PC-3 (cell line): ENCODE results near the gene OR2T4. TPM values are rescaled to one million over a fixed set of nuclear protein-coding genes. Genes with fewer than 3 reads are reported as not detected.

Experiments used
- ATAC-seq: fragments of 200-7000 bp; cut with Tn5 transposase; 2 replicates; pipeline ENCODE4 v1.9.1; 2020; ENCODE audit warnings: mild to moderate bottlenecking, moderate library complexity
- Bru-seq: library from RNA; stranded (reverse); fragments of 400-500 nt; gene quantifications from one replicate; lab custom pipeline; 2021; lab: Mats Ljungman, UMichigan
- BruChase-seq, 2 experiments: library from RNA; stranded (reverse); fragments of 400-500 nt; gene quantifications; one replicate each; lab custom pipeline; 2021; lab: Mats Ljungman, UMichigan
- BruUV-seq: library from RNA; stranded (reverse); fragments of 400-500 nt; replicated peaks from 2 replicates; lab custom pipeline; 2021; lab: Mats Ljungman, UMichigan
- CTCF ChIA-PET: fragments of 300-600 bp; sonication (Branson Sonifier 250); formaldehyde crosslinking; loops from one replicate; lab custom pipeline; 2022; ENCODE audit warnings: antibody characterized with exemption; lab: Charles Lee
- POLR2A ChIA-PET: fragments of 300-600 bp; sonication (Branson Sonifier 250); formaldehyde crosslinking; loops from one replicate; lab custom pipeline; 2022; ENCODE audit warnings: antibody characterized with exemption; ENCODE audit not compliant: unreplicated experiment; lab: Charles Lee
- DNase-seq: peaks from one replicate; pipeline ENCODE4 v3.0.0-alpha.2; 2015
- H2AFZ ChIP-seq: fragments of 300-600 bp; sonication (generic); 2 replicates; pipeline ENCODE4 v1.6.0; 2016; ENCODE audit warnings: antibody characterized with exemption, low read length
- H3F3A ChIP-seq: fragments of 300-600 bp; sonication (generic); one replicate; pipeline ENCODE4 v1.6.0; 2017; ENCODE audit warnings: antibody characterized with exemption, low read length, control low read depth, mild to moderate bottlenecking; ENCODE audit not compliant: unreplicated experiment
- H3K27ac ChIP-seq: fragments of 300-600 bp; sonication (generic); 2 replicates; pipeline ENCODE4 v1.5.1; 2016; ENCODE audit warnings: mild to moderate bottlenecking, low read length
- H3K27me3 ChIP-seq: fragments of 300-600 bp; sonication (generic); 2 replicates; pipeline ENCODE4 v1.6.1; 2016; ENCODE audit warnings: low read length, mixed read lengths
- H3K36me3 ChIP-seq: fragments of 300-600 bp; sonication (generic); 2 replicates; pipeline ENCODE4 v1.6.1; 2016; ENCODE audit warnings: low read depth, mixed run types, low read length, mixed read lengths
- H3K4me1 ChIP-seq: fragments of 300-600 bp; sonication (generic); 2 replicates; pipeline ENCODE4 v1.5.1; 2016; ENCODE audit warnings: low read length; ENCODE audit not compliant: insufficient read depth
- H3K4me2 ChIP-seq: fragments of 300-600 bp; sonication (generic); 2 replicates; pipeline ENCODE4 v1.6.0; 2016; ENCODE audit warnings: low read length
- H3K4me3 ChIP-seq: fragments of 300-600 bp; sonication (generic); 2 replicates; pipeline ENCODE4 v1.5.1; 2016; ENCODE audit warnings: mild to moderate bottlenecking, low read length, mixed read lengths
- H3K79me2 ChIP-seq: fragments of 300-600 bp; sonication (generic); 2 replicates; pipeline ENCODE4 v1.6.1; 2017; ENCODE audit warnings: low read length, mixed read lengths
- H3K9ac ChIP-seq: fragments of 300-600 bp; sonication (generic); 2 replicates; pipeline ENCODE4 v1.6.0; 2016; ENCODE audit warnings: mild to moderate bottlenecking, low read length
- H3K9me2 ChIP-seq: fragments of 300-600 bp; sonication (generic); replicated peaks from 2 replicates; pipeline ENCODE4 v1.6.1; 2016; ENCODE audit warnings: mixed run types, low read length, mixed read lengths
- H3K9me3 ChIP-seq: fragments of 300-600 bp; sonication (generic); 2 replicates; pipeline ENCODE4 v1.6.1; 2016; ENCODE audit warnings: low read length, mixed read lengths
- H4K20me1 ChIP-seq: fragments of 300-600 bp; sonication (generic); 2 replicates; pipeline ENCODE4 v1.6.1; 2016; ENCODE audit warnings: low read length, mixed read lengths
- EZH2 ChIP-seq: fragments of 300-600 bp; sonication (generic); IDR thresholded peaks from one replicate; pipeline ENCODE4 v1.6.1; 2017; ENCODE audit warnings: antibody characterized with exemption, mild to moderate bottlenecking, low read length; ENCODE audit not compliant: unreplicated experiment
- EZH2phosphoT487 ChIP-seq: fragments of 300-600 bp; sonication (generic); IDR thresholded peaks from 2 replicates; pipeline ENCODE4 v1.6.1; 2018; ENCODE audit warnings: mild to moderate bottlenecking, antibody characterized with exemption, low read length, borderline replicate concordance
- intact Hi-C: fragments of 100-400 bp; cut with micrococcal nuclease; formaldehyde crosslinking; loops from 2 replicates; pipeline ENCODE4 v1.9.0; 2023
- long read RNA-seq: library from polyadenylated mRNA; unstranded; transcript quantifications from one replicate; pipeline ENCODE4 v2.0.0, GENCODE V29; 2021; ENCODE audit not compliant: unreplicated experiment
- total RNA-seq: library from RNA; depleted of rRNA; stranded (reverse); fragments of >200 nt; gene quantifications from 2 replicates; pipeline ENCODE4 v1.2.3, GENCODE V29; 2014; rRNA removed
- TF ChIP-seq, protein P1 (sequence below): fragments of 300-600 bp; sonication (generic); conservative IDR thresholded peaks from 2 replicates; pipeline ENCODE4 v1.5.1; 2017; ENCODE audit warnings: antibody characterized with exemption, low read depth, mild to moderate bottlenecking, low read length

OR2T4 gene
- not detected in 2 replicates for total RNA-seq
- not detected for Bru-seq, nascent RNA
- not detected for BruChase-seq, experiment 1, labeled RNA remaining after a 6-hour chase
- not detected for BruChase-seq, experiment 2, labeled RNA remaining after a 2-hour chase
- long read RNA-seq: 0 reads

DNA sequence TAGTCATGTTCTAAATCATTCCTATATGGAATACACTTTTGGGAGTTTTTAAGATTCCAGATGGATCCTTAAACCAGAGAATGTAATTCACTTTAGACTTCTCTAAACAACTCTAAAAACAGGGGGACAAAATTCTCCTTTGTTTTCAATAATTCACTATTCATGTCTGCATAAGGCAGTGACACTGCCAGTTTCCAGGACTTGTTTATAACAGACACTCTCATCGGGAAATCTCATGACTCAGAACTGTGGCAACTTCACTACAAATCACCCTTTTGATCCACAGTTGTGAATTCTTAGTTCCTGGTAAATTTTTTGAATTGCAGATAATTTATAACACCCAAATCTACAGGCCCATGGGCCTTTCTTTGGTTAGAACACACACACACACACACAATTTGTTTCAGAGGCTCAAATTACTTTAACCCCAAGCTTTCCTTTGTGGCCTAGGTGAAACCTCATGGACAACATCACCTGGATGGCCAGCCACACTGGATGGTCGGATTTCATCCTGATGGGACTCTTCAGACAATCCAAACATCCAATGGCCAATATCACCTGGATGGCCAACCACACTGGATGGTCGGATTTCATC lies at the start of gene OR2T4:
Gene OR2T4, plus strand, starts transcription at position 545 of the 595 bp plus-strand sequence. Its CDS starts 0 bp downstream, at position 545.
- Histone ChIP-seq H3F3A (no peaks in the 10 kb centered on the region), H3K4me1 (no peaks in the 10 kb centered on the region), H3K9ac (no peak within 1 kb of the TSS), H4K20me1 (no peaks in the 10 kb centered on the region), H3K27ac (no peak within 1 kb of the TSS), H3K79me2 (no peaks in the 10 kb centered on the region), H3K27me3 (peaks cover 28% of the 10 kb centered on the region), H3K9me3 (peaks cover 6% of the 10 kb centered on the region; the same call in 1 of the 2 replicates), H2AFZ (no peak within 1 kb of the TSS), H3K36me3 (no peaks in the 10 kb centered on the region), H3K4me2 (no peak within 1 kb of the TSS), H3K9me2 (no peaks in the 10 kb centered on the region), H3K4me3 (no peak within 1 kb of the TSS)
- DNase-seq (no peak), ATAC-seq (no peak)
- BruUV-seq: no TSS peak
- intact Hi-C loops: no loop called here
- TF ChIP-seq, protein P1, sequence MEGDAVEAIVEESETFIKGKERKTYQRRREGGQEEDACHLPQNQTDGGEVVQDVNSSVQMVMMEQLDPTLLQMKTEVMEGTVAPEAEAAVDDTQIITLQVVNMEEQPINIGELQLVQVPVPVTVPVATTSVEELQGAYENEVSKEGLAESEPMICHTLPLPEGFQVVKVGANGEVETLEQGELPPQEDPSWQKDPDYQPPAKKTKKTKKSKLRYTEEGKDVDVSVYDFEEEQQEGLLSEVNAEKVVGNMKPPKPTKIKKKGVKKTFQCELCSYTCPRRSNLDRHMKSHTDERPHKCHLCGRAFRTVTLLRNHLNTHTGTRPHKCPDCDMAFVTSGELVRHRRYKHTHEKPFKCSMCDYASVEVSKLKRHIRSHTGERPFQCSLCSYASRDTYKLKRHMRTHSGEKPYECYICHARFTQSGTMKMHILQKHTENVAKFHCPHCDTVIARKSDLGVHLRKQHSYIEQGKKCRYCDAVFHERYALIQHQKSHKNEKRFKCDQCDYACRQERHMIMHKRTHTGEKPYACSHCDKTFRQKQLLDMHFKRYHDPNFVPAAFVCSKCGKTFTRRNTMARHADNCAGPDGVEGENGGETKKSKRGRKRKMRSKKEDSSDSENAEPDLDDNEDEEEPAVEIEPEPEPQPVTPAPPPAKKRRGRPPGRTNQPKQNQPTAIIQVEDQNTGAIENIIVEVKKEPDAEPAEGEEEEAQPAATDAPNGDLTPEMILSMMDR: no peak
- no peak for TF ChIP-seq EZH2
- no peak for TF ChIP-seq EZH2phosphoT487
- ChIA-PET POLR2A (no interaction called here), CTCF (no interaction called here)

GRCh38 chr1:248316796-248317195 lies 44.7 kb upstream of the OR2T4 start:
- intact Hi-C loops: no loop called here
- no peaks in the 10 kb centered on the region for H3K4me1 ChIP-seq
- H2AFZ ChIP-seq: no peak overlapping the region
- no peak overlapping the region for H3K9ac ChIP-seq
- H3K27ac ChIP-seq: no peak overlapping the region
- no peaks in the 10 kb centered on the region for H3K79me2 ChIP-seq
- H3K9me2 ChIP-seq: no peaks in the 10 kb centered on the region
- TF ChIP-seq EZH2: no peak
- TF ChIP-seq, protein P1: no peak
- no peak for TF ChIP-seq EZH2phosphoT487
- H3K4me2 ChIP-seq: no peak overlapping the region
- no peak for ATAC-seq
- no peaks in the 10 kb centered on the region for H3F3A ChIP-seq
- BruUV-seq: no TSS peak
- POLR2A ChIA-PET: no interaction called here
- no peak overlapping the region for H3K4me3 ChIP-seq
- no peaks in the 10 kb centered on the region for H4K20me1 ChIP-seq
- CTCF ChIA-PET: no interaction called here
- H3K27me3 ChIP-seq: no peaks in the 10 kb centered on the region
- H3K9me3 ChIP-seq: peaks cover 18% of the 10 kb centered on the region; the same call in 1 of the 2 replicates
- no peaks in the 10 kb centered on the region for H3K36me3 ChIP-seq
- DNase-seq: no peak

DNA sequence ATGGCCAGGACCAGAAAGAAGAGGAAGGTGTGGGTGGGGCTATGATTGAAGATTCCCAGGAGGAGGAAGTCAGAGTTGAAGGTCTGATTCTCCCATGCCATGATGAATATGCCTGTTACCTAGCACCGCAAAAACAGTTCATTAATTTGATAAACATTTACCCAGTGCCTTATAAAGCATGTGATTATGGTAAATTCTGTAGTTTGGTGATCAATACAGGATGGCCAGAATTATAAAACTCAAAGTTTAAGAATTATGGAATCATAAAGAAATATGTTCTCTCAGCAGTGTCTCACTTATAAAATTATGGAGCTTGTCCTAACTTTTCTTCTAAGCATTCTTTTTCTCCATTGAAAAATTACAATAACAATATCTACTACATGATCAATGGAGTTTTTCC lies 37.0 kb upstream of the OR2T4 start, which contains the start of gene OR2M7:
Gene OR2M7, minus strand, starts transcription at position 101 of the 400 bp plus-strand sequence. Its CDS starts 0 bp downstream, at position 101.
- POLR2A ChIA-PET: no interaction called here
- ATAC-seq: no peak
- Histone ChIP-seq H3K4me2 (no peak within 1 kb of the TSS), H3K9ac (no peak within 1 kb of the TSS), H3K9me3 (no peaks in the 10 kb centered on the region), H3K79me2 (no peaks in the 10 kb centered on the region), H2AFZ (no peak within 1 kb of the TSS), H4K20me1 (no peaks in the 10 kb centered on the region), H3F3A (no peaks in the 10 kb centered on the region), H3K4me3 (no peak within 1 kb of the TSS), H3K27ac (no peak within 1 kb of the TSS), H3K4me1 (no peaks in the 10 kb centered on the region), H3K36me3 (no peaks in the 10 kb centered on the region), H3K27me3 (no peaks in the 10 kb centered on the region), H3K9me2 (no peaks in the 10 kb centered on the region)
- CTCF ChIA-PET: no interaction called here
- no peak for DNase-seq
- TF ChIP-seq, protein P1: no peak
- no peak for TF ChIP-seq EZH2
- TF ChIP-seq EZH2phosphoT487: no peak
- BruUV-seq: no TSS peak
- intact Hi-C loops: no loop called here
